Suprapubic skin (tissue), 4 donors: ENCODE measurements around the gene TRHDE. TPM values are rescaled to one million over a fixed set of nuclear protein-coding genes. Genes with fewer than 3 reads are reported as not detected.

Source experiments
- DNase-seq, 2 donors: peaks; one replicate each; pipeline ENCODE4 v3.0.0-alpha.2; 2019; ENCODE audit warnings: low spot score in 2 of 2
- H3K27ac ChIP-seq: fragments of 200-600 bp; sonication (generic); one replicate; pipeline ENCODE4 v1.5.1; 2019
- H3K27me3 ChIP-seq: fragments of 200-600 bp; sonication (generic); one replicate; pipeline ENCODE4 v1.5.1; 2019
- H3K36me3 ChIP-seq: fragments of 200-600 bp; sonication (generic); one replicate; pipeline ENCODE4 v1.5.1; 2019
- H3K4me1 ChIP-seq: fragments of 200-600 bp; sonication (generic); one replicate; pipeline ENCODE4 v1.5.1; 2019
- H3K4me3 ChIP-seq: fragments of 200-600 bp; sonication (generic); one replicate; pipeline ENCODE4 v1.5.1; 2019; ENCODE audit warnings: mild to moderate bottlenecking
- H3K9me3 ChIP-seq: fragments of 200-600 bp; sonication (generic); one replicate; pipeline ENCODE4 v1.5.1; 2019
- CTCF ChIP-seq, 2 donors: fragments of 200-600 bp in 1 of 2; fragments of 450-650 bp in 1 of 2; sonication (generic) in 1 of 2; IDR thresholded peaks; one replicate each; pipeline ENCODE4 v1.5.1; 2016 to 2019; ENCODE audit warnings: antibody characterized with exemption in 2 of 2, mild to moderate bottlenecking in 1 of 2, moderate library complexity in 1 of 2
- EP300 ChIP-seq: sonication (generic); formaldehyde crosslinking; IDR thresholded peaks from one replicate; pipeline ENCODE4 v1.6.1; 2017; ENCODE audit warnings: antibody characterized with exemption
- POLR2A ChIP-seq, 2 donors: fragments of 450-650 bp; IDR thresholded peaks; one replicate each; pipeline ENCODE4 v1.6.1; 2017; ENCODE audit warnings: antibody characterized with exemption in 2 of 2, mild to moderate bottlenecking in 2 of 2, moderate library complexity in 2 of 2
- POLR2AphosphoS5 ChIP-seq, 3 donors: sonication (generic); formaldehyde crosslinking; IDR thresholded peaks; one replicate each; pipeline ENCODE4 v1.6.1; 2017; ENCODE audit warnings: antibody characterized with exemption in 3 of 3
- WGBS: methylation state at CpG from one replicate; pipeline ENCODE4 v1.1.5; 2018; 5-methylcytosine and 5-hydroxymethylcytosine counted together
- total RNA-seq, 4 donors: library from RNA; depleted of rRNA; stranded (reverse); fragments of >200 nt; gene quantifications; one replicate each; pipeline ENCODE4 v1.1.0, GENCODE V29; 2016

TRHDE gene
- total RNA-seq, 4 donors from 2014 or later, result 0.49 to 1.2 (median 0.98) TPM

- Histone ChIP-seq H3K27ac (no peak overlapping the region), H3K4me1 (no peaks in the 10 kb centered on the region), H3K4me3 (no peak overlapping the region), H3K36me3 (no peaks in the 10 kb centered on the region), H3K9me3 (no peaks in the 10 kb centered on the region), H3K27me3 (no peaks in the 10 kb centered on the region)
- WGBS, result 92% methylated on average over 2 of the region's 2 CpGs
- no peak for DNase-seq
- TF ChIP-seq POLR2AphosphoS5 (IDR thresholded peaks at IDR 0.05) (no peak), POLR2A (IDR thresholded peaks at IDR 0.05) (no peak), CTCF (IDR thresholded peaks at IDR 0.05) (no peak), EP300 (no peak)
These were observed 170.0 kb downstream of the TRHDE start for GRCh38 chr12:72442217-72442616.

- TF ChIP-seq POLR2A (IDR thresholded peaks at IDR 0.05) (no peak), POLR2AphosphoS5 (IDR thresholded peaks at IDR 0.05) (no peak), EP300 (no peak), CTCF (IDR thresholded peaks at IDR 0.05) (no peak)
- H3K36me3 ChIP-seq, result no peaks in the 10 kb centered on the region
- no peak overlapping the region for H3K4me3 ChIP-seq
- H3K9me3 ChIP-seq, result no peaks in the 10 kb centered on the region
- no peaks in the 10 kb centered on the region for H3K27me3 ChIP-seq
- H3K4me1 ChIP-seq, result no peaks in the 10 kb centered on the region
- no peak for DNase-seq
- H3K27ac ChIP-seq, result no peak overlapping the region
These were observed 172.0 kb downstream of the TRHDE start for GRCh38 chr12:72444125-72444524.

GRCh38 chr12:72444566-72444965 lies 172.4 kb downstream of the TRHDE start:
- DNase-seq, result no peak
- no peaks in the 10 kb centered on the region for H3K27me3 ChIP-seq
- no peak overlapping the region for H3K27ac ChIP-seq
- TF ChIP-seq EP300 (no peak), POLR2A (IDR thresholded peaks at IDR 0.05) (no peak), CTCF (IDR thresholded peaks at IDR 0.05) (no peak), POLR2AphosphoS5 (IDR thresholded peaks at IDR 0.05) (no peak)
- H3K4me1 ChIP-seq, result no peaks in the 10 kb centered on the region
- 82% methylated on average over 2 of the region's 2 CpGs for whole genome bisulfite sequencing
- H3K36me3 ChIP-seq, result no peaks in the 10 kb centered on the region
- no peaks in the 10 kb centered on the region for H3K9me3 ChIP-seq
- H3K4me3 ChIP-seq, result no peak overlapping the region

- no peaks in the 10 kb centered on the region for H3K36me3 ChIP-seq
- H3K4me1 ChIP-seq, result no peaks in the 10 kb centered on the region
- H3K27ac ChIP-seq, result no peak overlapping the region
- H3K4me3 ChIP-seq, result no peak overlapping the region
- DNase-seq, result no peak
- 95% methylated on average over 1 of the region's 1 CpG for WGBS
- no peaks in the 10 kb centered on the region for H3K9me3 ChIP-seq
- TF ChIP-seq POLR2AphosphoS5 (IDR thresholded peaks at IDR 0.05) (no peak), CTCF (IDR thresholded peaks at IDR 0.05) (no peak), EP300 (no peak)
- H3K27me3 ChIP-seq, result no peaks in the 10 kb centered on the region
These were observed 175.9 kb downstream of the TRHDE start for GRCh38 chr12:72448089-72448488.

GRCh38 chr12:72448805-72449204 lies 176.6 kb downstream of the TRHDE start:
- Histone ChIP-seq H3K27me3 (no peaks in the 10 kb centered on the region), H3K36me3 (no peaks in the 10 kb centered on the region), H3K4me3 (no peak overlapping the region), H3K4me1 (no peaks in the 10 kb centered on the region), H3K27ac (no peak overlapping the region), H3K9me3 (peaks cover 4% of the 10 kb centered on the region)
- no peak for DNase-seq
- no peak for TF ChIP-seq CTCF (IDR thresholded peaks at IDR 0.05)
- no peak for TF ChIP-seq POLR2AphosphoS5 (IDR thresholded peaks at IDR 0.05)
- TF ChIP-seq EP300, result no peak
- TF ChIP-seq POLR2A (IDR thresholded peaks at IDR 0.05), result no peak
- WGBS, result 61% methylated on average over 2 of the region's 2 CpGs
